GM21367 (cell line): Measurements from ENCODE around the gene ADAT2.

Experiments
- ATAC-seq: cut with Tn5 transposase; IDR thresholded peaks from one replicate; pipeline ENCODE4 v1.9.1; 2021; ENCODE audit not compliant: unreplicated experiment

Gene ADAT2

DNA sequence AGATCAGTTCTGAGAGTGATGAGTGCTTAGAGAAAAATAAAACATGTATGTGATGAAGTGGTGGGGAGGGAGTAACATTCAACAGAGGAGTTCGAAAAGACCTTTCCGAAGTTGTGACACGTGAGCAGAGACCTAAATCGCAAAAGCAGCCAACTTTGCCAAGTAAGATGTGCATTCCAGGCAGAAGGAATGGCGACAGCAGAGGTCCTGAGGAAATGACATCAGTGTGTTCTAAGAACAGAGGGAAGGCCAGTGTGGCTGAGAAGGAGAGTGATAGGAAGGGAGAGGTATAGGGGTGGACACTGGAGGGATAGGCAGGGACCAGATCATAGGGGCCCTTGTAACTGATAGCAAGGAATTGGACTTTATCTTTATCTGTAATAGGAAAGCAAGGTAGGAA lies 51.3 kb downstream of the ADAT2 start:
- ATAC-seq, result no peak

DNA sequence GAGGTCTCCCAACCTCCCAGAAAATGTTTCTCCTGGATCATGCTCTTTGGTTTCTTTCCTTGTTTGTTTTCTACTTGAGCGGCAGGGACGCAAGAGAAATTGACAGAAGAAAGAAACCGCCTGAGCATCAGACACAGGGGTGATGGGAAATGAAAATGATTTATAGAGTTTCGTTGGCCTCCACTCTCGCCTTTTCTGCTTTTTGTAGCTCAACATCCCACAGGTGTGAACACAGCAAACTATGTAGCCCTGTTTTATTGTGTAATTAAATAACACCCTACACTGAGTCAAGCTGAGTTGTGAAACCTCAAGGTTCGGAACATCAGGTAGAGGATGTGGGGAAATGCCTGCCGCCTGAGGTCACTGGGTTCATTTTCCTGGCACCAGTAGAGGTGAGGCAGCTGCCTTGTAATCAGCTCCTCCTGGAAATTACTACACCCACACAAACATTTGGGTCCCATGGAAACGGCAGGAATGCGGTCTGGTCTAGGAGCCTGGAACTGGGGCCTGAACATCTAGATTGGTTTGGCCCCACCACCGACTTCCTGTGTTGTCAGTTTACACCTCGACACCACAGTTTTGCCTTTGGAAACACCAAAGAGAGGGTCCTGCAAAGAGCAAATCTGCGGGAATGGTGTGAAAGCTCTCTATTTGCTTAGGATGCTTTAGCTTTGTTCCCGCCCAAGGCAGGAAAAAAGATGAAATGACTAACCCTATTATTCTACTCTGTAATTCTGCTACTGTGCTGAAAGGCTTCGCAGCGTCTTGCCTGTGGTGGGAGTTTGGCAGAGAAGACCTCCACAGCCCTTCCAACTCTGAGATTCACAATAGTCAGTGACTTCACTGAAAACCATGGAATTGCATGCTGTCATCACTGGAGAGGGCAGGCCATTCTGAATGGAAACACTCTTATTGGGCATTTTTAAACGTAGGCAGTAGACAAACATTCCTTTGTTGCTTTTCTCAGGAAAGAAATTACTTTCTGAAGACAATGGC lies 53.0 kb downstream of the ADAT2 start:
- ATAC-seq, result no peak

- ATAC-seq, result no peak
Observed at GRCh38 chr6:143396497-143397226, 53.8 kb downstream of the ADAT2 start.

- ATAC-seq, result no peak
Observed at GRCh38 chr6:143395699-143396098, 54.8 kb downstream of the ADAT2 start.

- no peak for ATAC-seq
Observed at GRCh38 chr6:143394389-143394788, 56.1 kb downstream of the ADAT2 start.

DNA sequence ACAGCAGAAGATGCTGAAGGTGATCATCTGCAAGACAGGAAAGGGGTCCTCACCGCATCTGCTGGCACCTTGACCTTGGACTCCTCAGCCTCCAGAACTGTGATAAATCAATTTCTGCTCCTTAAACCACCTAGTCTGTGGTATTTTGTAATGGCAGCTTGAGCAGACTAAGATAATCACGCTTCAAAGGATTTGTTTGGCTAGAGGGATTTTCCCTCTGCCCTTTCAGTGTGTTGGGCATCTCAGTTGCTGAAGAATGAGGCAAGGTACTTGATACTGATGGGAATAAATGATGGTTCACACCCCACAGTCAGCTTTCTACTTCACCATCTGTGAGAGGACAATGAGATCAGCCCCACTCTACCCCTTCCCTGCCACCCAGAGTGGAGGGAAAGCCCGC lies 60.2 kb downstream of the ADAT2 start:
- no peak for ATAC-seq

- ATAC-seq, result no peak
Observed at GRCh38 chr6:143385636-143386035, 64.9 kb downstream of the ADAT2 start.

GRCh38 chr6:143376861-143377260 lies 73.6 kb downstream of the ADAT2 start:
- ATAC-seq, result no peak

DNA sequence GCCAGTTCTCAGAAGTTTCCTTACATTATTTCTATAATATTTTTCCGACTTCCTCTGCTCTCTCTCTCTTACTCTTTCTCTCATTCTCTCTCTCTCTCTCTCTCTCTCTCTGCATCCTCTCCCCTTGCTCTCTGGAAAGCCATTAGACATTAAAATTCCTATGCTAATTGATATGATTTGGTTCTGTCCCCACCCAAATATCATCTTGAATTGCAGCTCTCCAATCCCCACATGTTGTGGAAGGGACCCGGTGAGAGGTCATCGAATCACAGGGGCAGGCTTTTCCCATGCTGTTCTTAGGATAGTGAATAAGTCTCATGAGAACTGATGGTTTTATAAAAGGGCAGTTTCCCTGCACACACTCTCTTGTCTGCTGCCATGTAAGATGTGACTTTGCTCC lies 74.1 kb downstream of the ADAT2 start:
- no peak for ATAC-seq

GRCh38 chr6:143375022-143375585 lies 75.4 kb downstream of the ADAT2 start:
- no peak for ATAC-seq

- no peak for ATAC-seq
Observed at GRCh38 chr6:143374014-143374413, 76.5 kb downstream of the ADAT2 start.
